Activated naive CD8-positive, alpha-beta T cell (primary cell): ENCODE results near the gene FN3KRP.
"Not testable (repeated sequence)": the region's sequence is repeated elsewhere in the genome, so short reads cannot be mapped to it uniquely, and the experiment has no call there.

Experiments
- H3K27ac Mint-ChIP-seq: one replicate; pipeline ENCODE4 v1.8.0; 2021; ENCODE audit warnings: mixed read lengths
- H3K27me3 Mint-ChIP-seq: one replicate; pipeline ENCODE4 v1.8.0; 2021; ENCODE audit warnings: mixed read lengths
- H3K36me3 Mint-ChIP-seq: one replicate; pipeline ENCODE4 v1.8.0; 2021; ENCODE audit warnings: mixed read lengths
- H3K4me1 Mint-ChIP-seq: one replicate; pipeline ENCODE4 v1.8.0; 2021; ENCODE audit warnings: low read depth, mixed read lengths
- H3K4me3 Mint-ChIP-seq: one replicate; pipeline ENCODE4 v1.8.0; 2021; ENCODE audit warnings: mild to moderate bottlenecking, mixed read lengths
- H3K9me3 Mint-ChIP-seq: one replicate; pipeline ENCODE4 v1.8.0; 2021; ENCODE audit warnings: low read depth, mixed read lengths

The FN3KRP gene

DNA sequence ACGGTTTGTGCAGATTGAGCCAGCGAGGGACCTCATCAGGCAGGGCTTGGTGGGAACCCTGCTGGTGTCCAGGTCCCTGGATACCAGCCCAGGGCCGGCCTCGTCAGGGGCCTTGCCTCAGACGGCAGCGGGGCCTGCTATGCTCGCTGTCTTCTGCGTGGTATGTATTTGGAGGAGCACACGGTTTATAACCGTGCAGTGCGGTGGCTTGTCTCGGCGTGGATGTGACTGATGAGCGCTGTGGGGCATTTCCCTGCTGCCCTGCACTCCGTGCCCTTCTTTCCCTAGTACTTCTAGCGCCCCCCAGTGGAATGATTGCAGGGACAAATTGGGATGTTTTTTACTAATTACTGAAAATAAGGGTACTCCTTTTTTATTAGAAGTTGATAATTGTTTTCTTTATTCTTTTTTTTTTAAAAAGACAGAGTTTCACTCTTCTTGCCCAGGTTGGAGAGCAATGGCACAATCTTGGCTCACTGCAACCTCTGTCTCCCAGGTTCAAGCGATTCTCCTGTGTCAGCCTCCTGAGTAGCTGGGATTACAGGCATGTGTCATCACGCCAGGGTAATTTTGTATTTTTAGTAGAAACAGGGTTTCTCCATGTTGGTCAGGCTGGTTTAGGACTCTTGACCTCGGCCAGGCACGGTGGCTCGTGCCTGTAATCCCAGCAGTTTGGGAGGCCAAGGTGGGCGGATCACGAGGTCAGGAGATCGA is 50.7 kb downstream of the FN3KRP start:
- no peaks in the 10 kb centered on the region for H3K9me3 Mint-ChIP-seq
- H3K27ac Mint-ChIP-seq, result no peak overlapping the region
- no peak overlapping the region for H3K4me3 Mint-ChIP-seq
- peaks cover 15% of the 10 kb centered on the region for H3K36me3 Mint-ChIP-seq
- peaks cover 11% of the 10 kb centered on the region for H3K4me1 Mint-ChIP-seq
- no peaks in the 10 kb centered on the region for H3K27me3 Mint-ChIP-seq

DNA sequence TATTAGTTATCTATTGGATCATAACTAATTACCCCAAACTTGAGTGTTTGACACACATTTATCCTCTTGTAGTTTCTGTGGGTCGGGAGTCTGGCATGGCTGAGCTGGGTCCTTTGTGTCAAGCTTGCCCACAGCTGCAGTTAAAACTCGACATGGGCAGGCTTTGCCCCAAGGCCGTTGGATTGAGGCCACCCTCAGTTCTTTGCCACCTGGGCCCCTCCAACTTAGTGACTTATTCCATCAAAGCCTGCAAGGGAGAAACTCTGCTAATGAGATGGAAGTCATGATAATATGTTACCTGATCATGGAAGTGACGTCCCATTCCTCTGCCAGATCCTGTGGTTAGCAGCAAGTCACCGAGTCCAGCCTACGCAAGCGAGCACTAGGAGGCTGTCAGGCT is 52.5 kb downstream of the FN3KRP start:
- Mint-ChIP-seq H3K27me3 (no peaks in the 10 kb centered on the region), H3K27ac (no peak overlapping the region), H3K36me3 (peaks cover 14% of the 10 kb centered on the region), H3K9me3 (no peaks in the 10 kb centered on the region), H3K4me1 (peaks cover 5% of the 10 kb centered on the region), H3K4me3 (no peak overlapping the region)

DNA sequence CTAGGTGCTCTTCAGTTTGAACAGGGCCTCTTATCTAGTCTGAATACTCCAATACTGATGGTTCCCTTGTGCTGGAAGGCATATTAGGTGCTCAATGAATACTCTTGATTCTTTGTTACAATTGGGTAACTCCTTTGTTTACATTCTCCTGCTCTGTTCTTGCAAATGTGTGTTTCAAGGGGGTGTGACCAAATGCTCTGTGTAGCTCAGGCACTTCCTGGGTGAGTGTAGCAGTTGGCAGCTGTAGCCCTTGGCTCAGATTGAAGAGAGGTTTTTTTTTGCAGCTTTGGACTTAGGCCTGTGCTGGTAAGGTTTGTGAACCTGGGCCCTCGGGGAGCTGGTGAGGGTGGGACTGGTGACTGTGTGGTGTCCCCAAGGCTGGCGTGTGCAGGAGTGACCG is 55.5 kb downstream of the FN3KRP start:
- Mint-ChIP-seq H3K27me3 (no peaks in the 10 kb centered on the region), H3K4me3 (no peak overlapping the region), H3K27ac (no peak overlapping the region), H3K9me3 (no peaks in the 10 kb centered on the region), H3K4me1 (peaks cover 14% of the 10 kb centered on the region), H3K36me3 (peaks cover 14% of the 10 kb centered on the region)

DNA sequence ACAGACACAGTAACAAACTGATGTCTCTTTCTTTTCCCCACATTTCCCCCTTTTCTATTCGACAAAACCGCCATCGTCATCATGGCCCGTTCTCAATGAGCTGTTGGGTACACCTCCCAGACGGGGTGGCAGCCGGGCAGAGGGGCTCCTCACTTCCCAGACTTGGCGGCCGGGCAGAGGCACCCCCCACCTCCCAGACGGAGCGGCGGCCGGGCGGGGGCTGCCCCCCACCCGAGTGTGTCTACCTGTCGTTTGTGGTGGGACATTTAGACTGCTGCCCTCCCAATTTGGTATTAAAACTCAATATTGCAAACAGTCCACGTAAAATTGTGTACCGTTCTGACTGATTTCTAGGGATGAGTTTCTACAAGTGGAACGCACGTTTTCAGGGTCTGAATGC is 58.0 kb downstream of the FN3KRP start:
- not testable (repeated sequence) for H3K36me3 Mint-ChIP-seq, H3K4me3 Mint-ChIP-seq, H3K9me3 Mint-ChIP-seq, H3K27ac Mint-ChIP-seq, H3K27me3 Mint-ChIP-seq
- peaks cover 16% of the 10 kb centered on the region for H3K4me1 Mint-ChIP-seq

DNA sequence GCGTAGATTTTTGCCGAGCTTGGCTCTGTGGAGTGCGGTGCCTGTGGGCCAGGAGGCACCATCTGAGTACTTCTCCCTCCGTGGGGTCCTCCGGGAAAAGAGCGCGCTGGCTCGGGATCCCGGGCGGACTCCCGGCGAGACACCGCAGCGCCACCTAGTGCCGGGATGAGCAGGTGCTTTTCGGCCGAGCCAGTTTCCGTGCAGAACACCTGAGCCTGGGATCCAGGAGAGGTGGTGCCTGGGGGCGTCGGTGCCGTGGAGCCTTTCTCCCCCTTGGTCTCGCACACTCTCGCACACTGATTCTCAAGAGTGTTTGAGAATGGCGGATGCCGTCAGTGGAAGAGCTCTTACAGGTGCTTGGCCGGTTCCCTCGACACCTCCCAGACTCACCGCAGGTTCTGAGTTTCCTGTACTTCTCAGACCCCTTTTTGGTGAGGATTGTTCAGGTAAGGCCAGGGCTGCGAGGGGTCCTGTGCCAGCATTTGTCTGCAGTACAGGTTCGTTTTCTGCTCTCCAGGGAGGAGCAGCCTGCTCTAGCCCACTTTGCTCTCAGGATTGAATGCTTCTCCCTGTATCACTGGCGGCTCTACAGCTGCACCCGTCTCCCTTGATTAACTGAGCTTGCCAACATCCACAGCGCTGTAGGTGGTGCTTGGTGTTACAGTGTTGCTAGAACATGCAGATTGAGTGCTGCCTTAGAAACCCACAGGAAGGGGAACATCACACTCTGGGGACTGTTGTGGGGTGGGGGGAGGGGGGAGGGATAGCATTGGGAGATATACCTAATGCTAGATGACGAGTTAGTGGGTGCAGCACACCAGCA is 58.7 kb downstream of the FN3KRP start:
- no peak overlapping the region for H3K27ac Mint-ChIP-seq
- H3K36me3 Mint-ChIP-seq, result peaks cover 8% of the 10 kb centered on the region
- H3K27me3 Mint-ChIP-seq, result no peaks in the 10 kb centered on the region
- H3K9me3 Mint-ChIP-seq, result no peaks in the 10 kb centered on the region
- H3K4me1 Mint-ChIP-seq, result peaks cover 16% of the 10 kb centered on the region
- H3K4me3 Mint-ChIP-seq, result no peak overlapping the region

DNA sequence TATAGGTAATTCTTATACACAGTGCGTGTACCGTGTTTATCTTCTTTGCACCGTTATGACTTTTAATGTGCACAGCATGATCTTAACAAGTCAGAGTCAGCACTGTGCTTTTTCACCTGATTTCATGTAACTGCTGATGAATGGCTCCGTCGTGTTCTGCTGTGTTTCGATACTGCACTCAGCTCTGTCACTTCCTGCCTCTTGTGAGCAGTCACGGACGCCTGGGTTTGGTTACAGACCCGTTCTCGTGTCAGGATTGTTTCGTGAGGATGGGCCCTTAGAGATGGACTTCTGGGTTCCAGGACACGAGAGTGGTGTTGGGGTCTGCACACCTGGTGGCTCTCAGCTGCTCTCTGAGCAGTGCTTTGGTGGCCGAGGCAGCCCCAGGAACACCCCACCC is 59.9 kb downstream of the FN3KRP start:
- Mint-ChIP-seq H3K27me3 (no peaks in the 10 kb centered on the region), H3K4me1 (peaks cover 16% of the 10 kb centered on the region), H3K27ac (no peak overlapping the region), H3K4me3 (no peak overlapping the region), H3K9me3 (no peaks in the 10 kb centered on the region), H3K36me3 (peaks cover 8% of the 10 kb centered on the region)
